ENCODE data around the gene LCE2A.
"Not testable (repeated sequence)": the region's sequence is repeated elsewhere in the genome, so short reads cannot be mapped to it uniquely, and the experiment has no call there.

Gene LCE2A

GRCh38 chr1:152663098-152663497 lies 35.0 kb upstream of the LCE2A start, which contains the start of gene LCE2D:
Gene LCE2D (plus strand): TSS chr1:152663380. CDS start chr1:152664106, 726 bp downstream.
- no peak for TF ChIP-seq FOXP2 (optimal IDR thresholded peaks at IDR 0.05; ENCODE audit: borderline replicate concordance, extremely low read depth, extremely low read length, insufficient read depth)
- TF ChIP-seq TAF1 (IDR thresholded peaks at IDR 0.05; ENCODE audit: borderline replicate concordance, insufficient read depth, low read length), result no peak
- TF ChIP-seq REST (IDR thresholded peaks at IDR 0.05; ENCODE audit: insufficient read depth in 1 of 2, low read depth in 2 of 2, low read length in 2 of 2), result no peak
- TF ChIP-seq POLR2AphosphoS5 (IDR thresholded peaks at IDR 0.05; ENCODE audit: low read depth, low read length), result no peak

GRCh38 chr1:152667648-152668047 lies 30.5 kb upstream of the LCE2A start:
- TF ChIP-seq SIN3A (IDR thresholded peaks at IDR 0.05; ENCODE audit: borderline replicate concordance, insufficient read depth, low read length) (no peak), REST (IDR thresholded peaks at IDR 0.05; ENCODE audit: insufficient read depth in 1 of 2, low read depth in 2 of 2, low read length in 2 of 2) (no peak), POLR2AphosphoS5 (IDR thresholded peaks at IDR 0.05; ENCODE audit: low read depth, low read length) (no peak), FOXP2 (optimal IDR thresholded peaks at IDR 0.05; ENCODE audit: borderline replicate concordance, extremely low read depth, extremely low read length, insufficient read depth) (no peak), TAF1 (IDR thresholded peaks at IDR 0.05; ENCODE audit: borderline replicate concordance, insufficient read depth, low read length) (no peak)

GRCh38 chr1:152673016-152673415 lies 25.1 kb upstream of the LCE2A start:
- TF ChIP-seq SIN3A (IDR thresholded peaks at IDR 0.05; ENCODE audit: borderline replicate concordance, insufficient read depth, low read length), result no peak
- TF ChIP-seq TAF1 (IDR thresholded peaks at IDR 0.05; ENCODE audit: borderline replicate concordance, insufficient read depth, low read length), result no peak
- TF ChIP-seq REST (IDR thresholded peaks at IDR 0.05; ENCODE audit: insufficient read depth in 1 of 2, low read depth in 2 of 2, low read length in 2 of 2), result no peak
- TF ChIP-seq POLR2AphosphoS5 (IDR thresholded peaks at IDR 0.05; ENCODE audit: low read depth, low read length), result no peak
- no peak for TF ChIP-seq FOXP2 (optimal IDR thresholded peaks at IDR 0.05; ENCODE audit: borderline replicate concordance, extremely low read depth, extremely low read length, insufficient read depth)

- not testable (repeated sequence) for TF ChIP-seq FOXP2 (optimal IDR thresholded peaks at IDR 0.05; ENCODE audit: borderline replicate concordance, extremely low read depth, extremely low read length, insufficient read depth); REST (IDR thresholded peaks at IDR 0.05; ENCODE audit: insufficient read depth in 1 of 2, low read depth in 2 of 2, low read length in 2 of 2); TAF1 (IDR thresholded peaks at IDR 0.05; ENCODE audit: borderline replicate concordance, insufficient read depth, low read length)
Measured at GRCh38 chr1:152674983-152675382, 23.2 kb upstream of the LCE2A start, which contains the start of gene LCE2C. Gene LCE2C (plus strand): TSS chr1:152675279. CDS start chr1:152676016, 737 bp downstream.

GRCh38 chr1:152679459-152679858 lies 18.7 kb upstream of the LCE2A start:
- TF ChIP-seq REST (IDR thresholded peaks at IDR 0.05; ENCODE audit: insufficient read depth in 1 of 2, low read depth in 2 of 2, low read length in 2 of 2) (no peak), TAF1 (IDR thresholded peaks at IDR 0.05; ENCODE audit: borderline replicate concordance, insufficient read depth, low read length) (no peak)

Data from PFSK-1 (cell line).